Measurements from ENCODE around the gene STMP1. TPM values are rescaled to one million over a fixed set of nuclear protein-coding genes. Genes with fewer than 3 reads are reported as not detected.
A peak's percentile ranks its signal among the peaks of the same experiment; 100 is the strongest.

The STMP1 gene
- total and polyA plus RNA-seq, 2 of the 8 experiments (the other 6 are each of a cell fraction or from before 2014, with no cell fraction given): 22.7 to 36.7 TPM

DNA sequence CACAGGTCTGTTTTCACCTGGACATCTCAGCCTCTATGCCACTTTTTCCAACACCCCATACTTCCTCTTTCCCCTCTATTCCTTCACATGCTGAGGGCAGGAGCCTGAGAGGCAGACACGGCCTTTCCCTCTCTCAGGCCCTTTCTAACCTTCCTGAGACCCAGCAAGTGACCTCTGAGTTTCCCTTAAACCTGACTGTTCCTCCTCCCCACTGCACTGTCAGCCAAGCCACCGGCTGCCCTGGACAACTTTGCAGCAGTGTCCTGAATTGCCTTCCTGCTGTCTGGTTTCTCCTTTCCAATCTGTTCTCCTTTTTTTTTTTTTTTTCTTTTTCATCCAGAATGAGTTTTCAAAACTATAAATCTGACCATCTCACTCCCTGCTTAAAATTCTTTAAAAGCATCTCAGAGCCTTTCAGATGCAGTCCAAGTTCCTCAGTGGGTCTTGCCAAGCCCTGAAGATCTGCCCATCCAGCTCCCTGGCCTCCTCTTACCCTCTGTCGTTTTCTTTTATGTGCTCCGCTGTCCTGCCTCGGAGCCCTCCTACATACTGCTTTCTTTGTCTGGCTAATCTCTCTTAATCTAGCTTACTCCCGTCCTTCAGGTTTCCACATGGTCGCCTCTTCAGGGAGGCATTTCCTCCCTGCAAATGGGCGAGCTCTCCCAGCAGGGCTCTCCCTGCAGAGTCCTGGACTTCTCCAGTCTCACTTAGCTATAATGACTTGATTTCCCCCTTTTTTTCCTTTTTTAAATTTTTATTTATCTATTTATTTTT, 35.1 kb downstream of the STMP1 start:
- Histone ChIP-seq H2AFZ (ENCODE audit: low read length) (no peak overlapping the region), H3K79me1 (ENCODE audit: low read depth, low read length) (no peaks in the 10 kb centered on the region), H3K9me3 (ENCODE audit: insufficient read depth in 2 of 2, low read depth in 1 of 2, low read length in 1 of 2) (no peaks in the 10 kb centered on the region), H3K18ac (ENCODE audit: extremely low read depth, low read length) (no peak overlapping the region; the same call in 1 of the 2 replicates), H4K5ac (ENCODE audit: insufficient read length, low read depth, low read length) (no peak overlapping the region), H2BK12ac (ENCODE audit: low read depth, low read length) (no peak overlapping the region), H4K91ac (replicated peaks; ENCODE audit: insufficient read length, low read length) (no peak overlapping the region), H3K27me3 (replicated peaks in 1 of 4; ENCODE audit: control insufficient read depth in 3 of 4, extremely low read depth in 1 of 4, insufficient read depth in 3 of 4, low read length in 3 of 4) (no peaks in the 10 kb centered on the region), H4K8ac (ENCODE audit: extremely low read depth, insufficient read depth, low read length) (no peak overlapping the region), H3K4me2 (ENCODE audit: insufficient read depth in 1 of 2, low read depth in 2 of 2, low read length in 2 of 2) (no peak overlapping the region), H2BK20ac (ENCODE audit: low read length) (0 out of 2 replicates have a peak overlapping the region, but pooled peaks have one; percentile 61), H2AK5ac (ENCODE audit: low read depth, low read length) (no peak overlapping the region), H3K4ac (replicated peaks; ENCODE audit: insufficient read length, low read depth, low read length) (no peak overlapping the region), H3K23me2 (ENCODE audit: low read depth, low read length) (no peaks in the 10 kb centered on the region), H2BK5ac (ENCODE audit: low read depth, low read length) (no peak overlapping the region), H2BK120ac (replicated peaks; ENCODE audit: low read depth, low read length) (no peak overlapping the region), H3K79me2 (ENCODE audit: control insufficient read depth in 1 of 2, insufficient read depth in 2 of 2, low read length in 2 of 2) (no peaks in the 10 kb centered on the region), H3K4me3 (ENCODE audit: extremely low read depth in 1 of 4, insufficient read depth in 2 of 4, low read depth in 3 of 4, low read length in 4 of 4) (no peak overlapping the region), H3K23ac (ENCODE audit: insufficient read length) (no peak overlapping the region), H3K27ac (ENCODE audit: low read depth, low read length) (no peak overlapping the region), H3K14ac (ENCODE audit: insufficient read length) (no peak overlapping the region), H4K20me1 (replicated peaks in 1 of 2; ENCODE audit: control insufficient read depth in 1 of 2, insufficient read depth in 2 of 2, low read length in 2 of 2) (no peaks in the 10 kb centered on the region), H3K4me1 (replicated peaks in 1 of 4; ENCODE audit: control insufficient read depth in 3 of 4, insufficient read depth in 4 of 4, low read length in 3 of 4) (no peaks in the 10 kb centered on the region), H3K9ac (replicated peaks in 1 of 4; ENCODE audit: extremely low read depth in 1 of 4, low read depth in 3 of 4, low read length in 3 of 4) (no peak overlapping the region), H3K56ac (replicated peaks; ENCODE audit: insufficient read length, low read depth, low read length) (no peak overlapping the region), H3K36me3 (ENCODE audit: control insufficient read depth in 2 of 4, insufficient read depth in 4 of 4, low read length in 3 of 4) (no peaks in the 10 kb centered on the region; a peak in 1 of 8 replicates), H2BK15ac (ENCODE audit: low read length) (no peak overlapping the region)
- POLR2A ChIA-PET (ENCODE audit: partially characterized antibody): no interaction called here
- 70% methylated on average over 8 of the region's 8 CpGs; no CpG with 5 or more reads in 1 of the 2 experiments for WGBS, 2 experiments (ENCODE audit: extremely low coverage in 1 of 2, insufficient coverage in 1 of 2, insufficient read length in 1 of 2, insufficient replicate concordance in 2 of 2, low coverage in 1 of 2, low lambda C conversion rate in 2 of 2, missing lambda C conversion rate in 1 of 2)
- CTCF ChIA-PET (ENCODE audit: partially characterized antibody): interaction anchor here (1.0 to 8.2 kb wide), 7 partner anchors 9 to 103 kb away, joined by 3 to 78 read pairs (median 4); partner anchors contain the start of gene SLC13A4
- DNase-seq (ENCODE audit: low read depth in 1 of 2, low spot score in 2 of 2) (no peak), FAIRE-seq (no peak)
- no peak for TF ChIP-seq TCF12 (IDR thresholded peaks at IDR 0.05; ENCODE audit: low read depth, low read length)
- TF ChIP-seq POU5F1 (IDR thresholded peaks at IDR 0.05; ENCODE audit: low read depth, low read length): no peak
- TF ChIP-seq RAD21 (IDR thresholded peaks at IDR 0.05 in 1 of 2, conservative IDR thresholded peaks at IDR 0.05 in 1 of 2; ENCODE audit: low read depth in 2 of 2, low read length in 2 of 2): no peak
- TF ChIP-seq BCL11A (IDR thresholded peaks at IDR 0.05; ENCODE audit: low read depth in 2 of 2, low read length in 2 of 2): no peak
- TF ChIP-seq SIN3A (conservative IDR thresholded peaks at IDR 0.05 in 1 of 2, IDR thresholded peaks at IDR 0.05 in 1 of 2; ENCODE audit: low read depth in 1 of 2, low read length in 2 of 2): no peak
- no peak for TF ChIP-seq TBP (IDR thresholded peaks at IDR 0.05; ENCODE audit: low read depth, low read length)

Data from H1 (cell line).